HG03025 (cell line): ENCODE results near the gene MCTP1.
A peak's percentile ranks its signal among the peaks of the same experiment; 100 is the strongest.

Experiments used
- ATAC-seq: cut with Tn5 transposase; IDR thresholded peaks from one replicate; pipeline ENCODE4 v1.9.1; 2021; ENCODE audit warnings: mild to moderate bottlenecking, moderate library complexity; ENCODE audit not compliant: unreplicated experiment, low FRiP score

Gene MCTP1

DNA sequence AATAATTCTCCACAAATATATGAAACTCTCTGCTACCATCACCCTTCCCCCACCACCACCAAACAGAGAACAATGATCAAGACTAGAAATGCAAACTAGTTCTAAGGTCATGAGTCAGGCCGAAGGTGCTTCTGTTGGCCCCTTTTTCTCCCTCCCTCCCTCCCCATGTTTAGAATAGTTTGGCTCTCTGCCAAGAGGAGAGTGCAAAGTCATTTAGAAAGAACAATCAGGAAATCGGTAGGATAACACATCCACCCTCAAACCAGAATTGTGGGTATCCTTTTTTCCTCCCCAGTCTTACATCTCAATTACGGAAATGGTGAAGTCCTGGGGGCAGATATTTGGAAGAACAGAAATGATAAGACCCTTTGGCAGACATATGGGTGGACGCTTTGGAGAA lies 496.4 kb downstream of the MCTP1 start:
- ATAC-seq = no peak

DNA sequence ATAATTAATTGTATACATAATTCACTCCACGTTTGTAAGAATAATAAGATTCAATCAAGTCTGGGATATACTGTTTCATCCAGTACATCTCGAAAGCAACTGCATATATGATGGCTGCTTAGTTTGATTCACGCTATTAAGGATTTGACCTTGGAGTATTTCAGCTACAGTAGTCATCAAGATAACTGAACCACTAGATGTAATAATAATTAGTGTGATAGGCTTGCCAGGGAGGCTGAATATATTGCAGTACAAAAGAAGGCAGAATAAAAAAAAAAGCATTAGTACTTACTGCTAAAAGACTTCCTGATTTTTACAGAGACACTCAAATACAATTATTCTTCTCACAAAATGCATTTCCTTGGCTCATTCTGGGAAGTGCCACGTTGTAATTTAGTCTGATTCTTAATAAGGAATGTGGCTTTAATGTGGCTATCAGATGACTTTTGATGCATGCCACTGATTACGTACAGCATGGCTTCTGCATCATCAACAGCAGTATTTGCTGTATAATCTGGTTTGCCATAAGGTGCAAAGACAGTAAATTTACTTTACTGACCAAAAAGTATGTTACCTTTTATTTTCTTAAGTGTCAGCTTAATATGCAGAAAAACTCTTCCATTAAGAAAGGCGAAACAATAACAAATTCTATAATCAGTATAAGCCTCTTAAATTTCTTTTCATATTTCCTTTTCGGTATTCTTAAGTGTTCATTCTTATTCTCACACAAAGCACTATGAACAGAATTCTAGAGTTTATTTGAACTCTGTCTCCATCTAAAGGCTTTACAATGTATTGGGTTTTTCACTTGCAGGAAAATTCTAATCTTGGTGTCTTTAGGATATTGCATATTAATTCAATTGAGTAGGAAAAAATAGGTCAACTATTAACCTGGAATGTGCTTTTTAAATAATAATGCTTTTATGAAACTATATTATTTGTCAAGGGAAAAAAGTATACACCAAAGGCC lies 500.1 kb downstream of the MCTP1 start:
- no peak for ATAC-seq

GRCh38 chr5:94782383-94782782 lies 502.5 kb downstream of the MCTP1 start:
- ATAC-seq = no peak

GRCh38 chr5:94779684-94780083 lies 505.2 kb downstream of the MCTP1 start:
- no peak for ATAC-seq

- ATAC-seq = no peak
Measured at GRCh38 chr5:94778732-94779131, 506.2 kb downstream of the MCTP1 start.

DNA sequence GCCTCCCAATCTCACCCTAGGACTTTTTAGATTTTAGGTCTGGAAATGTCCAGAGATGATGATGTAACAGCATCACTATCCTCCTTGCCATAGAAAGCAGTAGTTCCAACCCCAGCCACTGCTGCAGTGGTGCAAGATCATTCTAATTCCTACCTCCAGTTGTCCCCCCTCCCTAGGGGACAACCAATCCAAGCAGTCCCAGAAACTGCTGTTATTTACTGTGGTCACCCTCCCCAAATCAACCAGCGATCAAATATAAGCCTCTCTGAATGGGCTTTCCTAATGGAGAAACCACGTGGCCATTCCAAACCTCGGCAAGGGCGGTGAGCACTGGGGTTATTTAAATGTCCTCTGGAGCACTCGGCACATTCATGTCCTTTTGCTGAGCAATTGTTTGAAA lies 506.6 kb downstream of the MCTP1 start:
- no peak for ATAC-seq

GRCh38 chr5:94777056-94777880 lies 507.6 kb downstream of the MCTP1 start:
- ATAC-seq = no peak

GRCh38 chr5:94776167-94776566 lies 508.7 kb downstream of the MCTP1 start:
- no peak for ATAC-seq

DNA sequence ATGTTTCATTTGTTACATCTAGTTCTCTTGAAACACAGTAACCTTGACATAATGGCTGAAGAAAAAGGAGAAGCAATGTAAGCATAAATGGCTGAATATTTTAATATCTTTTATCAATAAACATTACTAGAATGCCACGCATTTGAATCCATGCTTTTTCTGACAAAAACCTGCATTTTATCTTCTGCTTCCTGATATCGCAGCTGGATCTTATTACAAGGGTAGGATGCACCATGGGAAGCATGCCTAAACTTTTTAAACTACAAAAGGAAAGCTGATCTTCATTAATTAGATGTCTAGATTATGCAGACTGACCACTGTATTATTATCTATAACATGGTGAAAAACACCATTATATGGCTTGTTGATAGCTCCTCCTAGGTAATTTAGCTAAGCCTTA lies 509.8 kb downstream of the MCTP1 start:
- ATAC-seq = no peak

DNA sequence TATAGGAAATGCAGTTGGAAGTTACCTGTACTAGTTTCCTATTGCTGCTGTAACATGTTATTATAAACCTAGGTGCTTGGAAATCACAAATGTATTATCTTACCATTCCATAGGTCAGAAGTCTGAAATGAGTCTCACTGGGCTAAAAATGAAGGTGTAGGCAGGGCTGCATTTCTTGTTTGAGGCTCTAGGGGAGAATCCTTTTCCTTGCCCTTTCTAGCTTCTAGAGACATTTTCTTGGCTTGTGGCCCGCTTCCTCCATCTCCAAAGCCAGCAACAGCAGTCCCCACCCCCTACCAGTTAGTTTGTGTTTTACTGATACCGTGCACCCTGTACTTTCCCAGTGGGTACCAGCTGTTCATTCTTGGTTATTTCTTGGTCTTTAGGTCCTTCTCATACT lies 513.2 kb downstream of the MCTP1 start:
- no peak for ATAC-seq

DNA sequence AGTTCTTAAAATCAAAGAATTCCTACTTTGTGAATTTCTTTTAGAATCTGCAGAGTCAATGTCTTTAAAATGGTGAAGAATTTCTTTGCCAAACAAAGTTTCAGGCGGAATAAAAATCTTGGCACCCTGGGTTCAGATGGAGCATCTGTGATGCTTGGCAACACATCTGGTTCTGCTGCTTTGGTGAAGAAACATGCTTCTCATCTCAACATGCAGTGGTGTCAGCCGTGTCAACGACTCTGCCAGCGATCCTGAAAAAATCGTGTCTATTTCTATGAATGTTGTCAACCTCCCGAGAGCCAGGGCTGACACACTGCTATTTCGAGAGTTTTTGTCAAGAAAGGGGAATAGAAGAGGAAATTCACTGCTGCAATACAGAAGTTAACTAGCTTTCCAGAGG lies 514.9 kb downstream of the MCTP1 start:
- ATAC-seq = no peak

GRCh38 chr5:94761786-94762185 lies 523.1 kb downstream of the MCTP1 start:
- ATAC-seq = no peak

- no peak for ATAC-seq
Measured at GRCh38 chr5:94761055-94761454, 523.8 kb downstream of the MCTP1 start.

GRCh38 chr5:94759961-94760360 lies 524.9 kb downstream of the MCTP1 start:
- ATAC-seq = no peak

DNA sequence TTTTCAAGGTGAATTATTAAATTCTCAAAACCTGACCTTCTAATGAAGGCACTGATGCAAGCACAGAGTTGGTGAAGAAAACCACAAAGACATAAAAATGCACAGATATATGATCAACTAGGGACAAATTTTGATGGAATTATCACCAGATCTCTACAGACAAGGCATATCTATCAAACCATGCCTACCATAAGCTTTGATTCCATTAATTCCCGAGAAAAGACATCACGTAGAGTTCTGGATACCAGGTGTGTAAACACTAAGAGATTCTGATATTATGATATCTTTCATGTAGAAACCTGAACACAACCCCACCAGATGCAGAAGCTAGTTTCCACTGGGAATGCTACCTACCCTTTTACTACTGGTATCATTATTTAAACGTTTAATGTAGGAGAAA lies 525.9 kb downstream of the MCTP1 start:
- ATAC-seq = no peak

DNA sequence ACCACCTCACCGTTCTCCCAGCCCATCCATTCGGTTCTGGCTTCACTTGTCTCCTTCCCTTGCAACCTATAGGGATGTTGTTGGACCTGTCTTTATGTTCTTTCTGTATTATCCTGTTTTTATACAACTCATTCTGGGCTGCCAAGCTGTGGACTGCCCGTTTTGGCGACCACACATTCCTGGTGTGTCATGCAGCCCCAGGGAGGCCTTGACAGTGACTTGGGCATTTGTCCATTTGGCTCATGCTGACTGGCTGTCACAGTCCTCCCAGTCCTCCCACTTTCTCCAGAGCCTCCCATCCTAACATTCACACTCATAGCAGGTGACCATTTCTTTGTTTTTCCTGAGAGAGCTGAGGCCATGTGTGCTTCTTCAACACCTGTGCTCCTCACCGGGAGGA lies 530.1 kb downstream of the MCTP1 start:
- ATAC-seq = no peak

DNA sequence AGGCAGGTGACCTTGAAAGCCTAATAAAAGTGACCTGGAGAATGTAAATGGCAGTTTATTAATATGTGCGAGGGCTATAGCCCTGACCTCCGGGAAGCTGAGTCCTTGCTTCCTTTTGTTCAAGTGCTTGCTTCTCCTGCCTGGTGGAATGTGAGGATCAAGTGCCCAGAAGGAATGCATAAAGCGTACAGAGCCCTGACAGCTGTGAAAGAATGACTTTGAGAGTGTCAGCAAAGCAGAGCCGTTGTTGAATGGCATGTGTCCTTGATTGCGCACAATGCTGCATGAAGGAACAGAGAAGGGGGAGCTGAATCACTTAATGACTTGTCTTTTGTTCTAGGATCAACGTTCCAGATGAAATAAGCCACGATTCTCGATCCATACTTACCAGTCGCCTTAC lies 533.4 kb downstream of the MCTP1 start:
- no peak for ATAC-seq

- ATAC-seq = no peak
Measured at GRCh38 chr5:94750681-94751080, 534.2 kb downstream of the MCTP1 start.

DNA sequence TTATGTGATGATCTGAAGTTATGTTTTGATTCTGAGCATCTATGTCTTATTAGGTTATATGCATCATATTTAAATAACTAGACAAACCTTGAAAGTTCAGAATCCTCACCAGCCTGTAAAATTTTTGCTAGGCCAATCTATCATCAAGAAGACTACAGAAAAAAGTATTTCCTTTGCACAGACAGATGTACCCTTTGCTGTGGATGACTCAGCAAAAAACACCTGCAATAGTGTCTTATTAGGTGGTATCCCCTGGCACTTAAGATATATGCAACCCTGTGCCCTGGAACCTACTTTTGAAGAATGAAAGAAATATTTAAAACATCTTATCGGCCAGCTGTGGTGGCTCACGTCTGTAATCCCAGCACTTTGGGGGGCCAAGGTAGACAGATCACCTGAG lies 535.9 kb downstream of the MCTP1 start:
- no peak for ATAC-seq

- ATAC-seq = no peak
Measured at GRCh38 chr5:94748212-94748611, 536.7 kb downstream of the MCTP1 start.

DNA sequence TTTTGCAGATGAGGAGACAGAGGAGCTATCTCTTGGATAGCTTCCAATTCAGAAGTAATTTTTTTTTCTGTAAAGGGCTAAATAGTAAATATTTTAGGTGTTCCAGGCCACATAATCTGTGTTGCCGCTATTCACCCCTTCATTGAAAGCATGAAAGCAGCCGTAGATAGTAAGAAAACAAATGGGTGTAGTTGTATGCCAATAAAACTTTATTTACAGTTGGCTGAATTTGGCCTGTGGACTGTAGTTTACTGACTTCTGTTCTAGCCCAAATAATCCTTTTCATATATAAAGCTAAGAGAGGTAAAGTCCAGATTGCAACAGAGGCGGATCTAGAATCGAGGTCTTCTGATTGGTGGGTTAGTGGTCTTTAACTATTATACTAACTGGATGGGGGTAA lies 537.5 kb downstream of the MCTP1 start:
- ATAC-seq = no peak

DNA sequence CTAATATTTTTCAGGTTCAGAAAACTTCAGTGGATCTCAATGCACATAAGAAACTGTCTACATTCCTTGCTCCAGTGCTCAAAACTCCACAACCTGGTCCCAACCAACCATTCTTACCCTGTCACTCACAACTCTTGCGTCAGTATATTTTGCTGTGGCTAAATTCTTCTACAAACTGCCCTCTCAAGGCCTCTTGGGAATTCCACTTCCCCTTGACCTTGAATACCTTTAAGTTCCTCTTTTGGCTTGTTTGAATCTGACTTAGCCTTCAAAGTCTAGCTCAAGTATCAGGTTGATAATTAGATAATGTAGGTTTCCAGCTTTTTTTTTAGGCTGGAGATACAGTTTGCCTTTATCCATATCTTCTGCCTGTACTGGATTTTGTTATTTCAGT lies 538.2 kb downstream of the MCTP1 start:
- ATAC-seq = peak; percentile 50
